Fibroblast of lung (primary cell): ENCODE results near the gene ZNF296. TPM values are rescaled to one million over a fixed set of nuclear protein-coding genes. Genes with fewer than 3 reads are reported as not detected.

Experiments
- DNase-seq, 2 donors: peaks; one replicate each; pipeline versions ENCODE4 v3.0.0 to v3.0.0-alpha.2; 2010; ENCODE audit warnings: low read depth in 2 of 2
- H2AFZ ChIP-seq: 2 replicates; pipeline ENCODE4 v1.5.1; 2012; ENCODE audit warnings: low read length, control low read depth, inconsistent platforms
- H3K27ac ChIP-seq: 2 replicates; pipeline ENCODE4 v1.5.1; 2011; ENCODE audit warnings: low read length, control low read depth; ENCODE audit not compliant: insufficient read depth
- H3K27me3 ChIP-seq: 2 replicates; pipeline ENCODE4 v1.5.1; 2011; ENCODE audit warnings: mild to moderate bottlenecking, low read length; ENCODE audit not compliant: control insufficient read depth, insufficient read depth
- H3K36me3 ChIP-seq: 2 replicates; pipeline ENCODE4 v1.5.1; 2011; ENCODE audit warnings: low read length; ENCODE audit not compliant: control insufficient read depth, insufficient read depth
- H3K4me1 ChIP-seq: 2 replicates; pipeline ENCODE4 v1.5.1; 2011; ENCODE audit warnings: low read length; ENCODE audit not compliant: control insufficient read depth, insufficient read depth; ENCODE audit errors: extremely low read depth
- H3K4me2 ChIP-seq: 2 replicates; pipeline ENCODE4 v1.5.1; 2011; ENCODE audit warnings: low read length, control low read depth; ENCODE audit not compliant: insufficient read depth; ENCODE audit errors: extremely low read depth
- H3K4me3 ChIP-seq, 4 experiments: fragments of 200-600 bp in 1 of 4; sonication (generic) in 1 of 4; replicated peaks in 1 of 4; 2 replicates each; pipeline ENCODE4 v1.5.1; 2011 to 2016; ENCODE audit warnings: low read length in 4 of 4, low read depth in 3 of 4, mild to moderate bottlenecking in 3 of 4, control low read depth in 2 of 4, inconsistent platforms in 1 of 4, mixed read lengths in 1 of 4; ENCODE audit not compliant: insufficient read depth in 1 of 4; ENCODE audit errors: control extremely low read depth in 1 of 4
- H3K79me2 ChIP-seq: 2 replicates; pipeline ENCODE4 v1.5.1; 2012; ENCODE audit warnings: mild to moderate bottlenecking, low read length, inconsistent platforms; ENCODE audit not compliant: control insufficient read depth, insufficient read depth
- H3K9ac ChIP-seq: 2 replicates; pipeline ENCODE4 v1.5.1; 2011; ENCODE audit warnings: mild to moderate bottlenecking, low read length, control low read depth; ENCODE audit not compliant: insufficient read depth
- H3K9me3 ChIP-seq: 2 replicates; pipeline ENCODE4 v1.5.1; 2012; ENCODE audit warnings: low read depth, low read length; ENCODE audit not compliant: control insufficient read depth, insufficient read depth
- H4K20me1 ChIP-seq: 2 replicates; pipeline ENCODE4 v1.5.1; 2011; ENCODE audit warnings: low read length; ENCODE audit not compliant: control insufficient read depth, insufficient read depth; ENCODE audit errors: extremely low read depth
- CTCF ChIP-seq, 2 donors: IDR thresholded peaks in 1 of 2; conservative IDR thresholded peaks in 1 of 2; 1 replicate in 1 of 2; 2 replicates in 1 of 2; pipeline ENCODE4 v1.5.1; 2011 to 2012; ENCODE audit warnings: low read length in 2 of 2, control low read depth in 1 of 2, inconsistent platforms in 1 of 2, low read depth in 1 of 2, mild to moderate bottlenecking in 1 of 2
- EZH2 ChIP-seq: IDR thresholded peaks from 2 replicates; pipeline ENCODE4 v1.5.1; 2012; ENCODE audit warnings: low read length, control low read depth, mild to moderate bottlenecking; ENCODE audit errors: missing control alignments
- polyA plus RNA-seq, 2 donors: library from polyadenylated mRNA; depleted of rRNA in 1 of 2; stranded (reverse) in 1 of 2; unstranded in 1 of 2; fragments of >200 nt; gene quantifications; 2 replicates each; pipeline ENCODE4 v1.2.1, GENCODE V29; 2011 to 2012; ENCODE audit warnings: missing spikeins in 1 of 2
- total RNA-seq: library from RNA; depleted of rRNA; stranded (reverse); fragments of >200 nt; gene quantifications from 2 replicates; pipeline ENCODE4 v1.2.1, GENCODE V29; 2014

The ZNF296 gene
- total and polyA plus RNA-seq, 2 donors (not counting 1 experiment from before 2014, with no cell fraction given) = 0.03 TPM; not detected in 1

GRCh38 chr19:45123440-45123850, 47.2 kb upstream of the ZNF296 start:
- peaks cover 1% of the 10 kb centered on the region for H3K36me3 ChIP-seq
- H3K27me3 ChIP-seq = no peaks in the 10 kb centered on the region
- TF ChIP-seq EZH2 = no peak
- no peak for TF ChIP-seq CTCF (conservative IDR thresholded peaks at IDR 0.05 in 1 of 2, IDR thresholded peaks at IDR 0.05 in 1 of 2; ENCODE audit: low read depth in 1 of 2, low read length in 2 of 2)
- peaks cover 2% of the 10 kb centered on the region for H4K20me1 ChIP-seq
- no peak overlapping the region for H3K4me2 ChIP-seq
- H3K27ac ChIP-seq = no peak overlapping the region
- H3K79me2 ChIP-seq = peaks cover 56% of the 10 kb centered on the region
- H3K4me3 ChIP-seq = no peak overlapping the region
- DNase-seq = no peak
- H3K9me3 ChIP-seq = no peaks in the 10 kb centered on the region
- no peaks in the 10 kb centered on the region for H3K4me1 ChIP-seq
- no peak overlapping the region for H3K9ac ChIP-seq
- H2AFZ ChIP-seq = no peak overlapping the region

- no peak for DNase-seq
- H3K9me3 ChIP-seq = no peaks in the 10 kb centered on the region
- peaks cover 59% of the 10 kb centered on the region for H3K79me2 ChIP-seq
- peaks cover 2% of the 10 kb centered on the region for H4K20me1 ChIP-seq
- H3K4me1 ChIP-seq = no peaks in the 10 kb centered on the region
- no peaks in the 10 kb centered on the region for H3K27me3 ChIP-seq
- no peak for TF ChIP-seq EZH2
- no peak for TF ChIP-seq CTCF (conservative IDR thresholded peaks at IDR 0.05 in 1 of 2, IDR thresholded peaks at IDR 0.05 in 1 of 2; ENCODE audit: low read depth in 1 of 2, low read length in 2 of 2)
- peaks cover 1% of the 10 kb centered on the region for H3K36me3 ChIP-seq
- no peak overlapping the region for H2AFZ ChIP-seq
- no peak overlapping the region for H3K4me3 ChIP-seq
- no peak overlapping the region for H3K4me2 ChIP-seq
- no peak overlapping the region for H3K9ac ChIP-seq
- no peak overlapping the region for H3K27ac ChIP-seq
Observed at GRCh38 chr19:45122832-45123231, 46.6 kb upstream of the ZNF296 start.

GRCh38 chr19:45121827-45122345, 45.6 kb upstream of the ZNF296 start:
- H4K20me1 ChIP-seq = peaks cover 2% of the 10 kb centered on the region
- no peak overlapping the region for H2AFZ ChIP-seq
- H3K27ac ChIP-seq = no peak overlapping the region
- no peak overlapping the region for H3K4me2 ChIP-seq
- H3K36me3 ChIP-seq = peaks cover 1% of the 10 kb centered on the region
- H3K4me1 ChIP-seq = no peaks in the 10 kb centered on the region
- TF ChIP-seq EZH2 (no peak), CTCF (conservative IDR thresholded peaks at IDR 0.05 in 1 of 2, IDR thresholded peaks at IDR 0.05 in 1 of 2; ENCODE audit: low read depth in 1 of 2, low read length in 2 of 2) (no peak)
- H3K79me2 ChIP-seq = peaks cover 62% of the 10 kb centered on the region
- DNase-seq = no peak
- H3K4me3 ChIP-seq = no peak overlapping the region
- no peak overlapping the region for H3K9ac ChIP-seq
- no peaks in the 10 kb centered on the region for H3K9me3 ChIP-seq
- no peaks in the 10 kb centered on the region for H3K27me3 ChIP-seq
